Kidney epithelial cell (primary cell): ENCODE results near the gene MAP3K3. TPM values are rescaled to one million over a fixed set of nuclear protein-coding genes. Genes with fewer than 3 reads are reported as not detected.

Source experiments
- DNase-seq: peaks from one replicate; pipeline ENCODE4 v3.0.0-alpha.2; 2010; ENCODE audit warnings: low read depth
- H3K27me3 ChIP-seq: 2 replicates; pipeline ENCODE4 v1.6.0; 2011; ENCODE audit warnings: low read length; ENCODE audit not compliant: control insufficient read depth, insufficient read depth
- H3K36me3 ChIP-seq: 2 replicates; pipeline ENCODE4 v1.5.1; 2011; ENCODE audit warnings: low read length; ENCODE audit not compliant: control insufficient read depth, insufficient read depth
- H3K4me3 ChIP-seq: 2 replicates; pipeline ENCODE4 v1.5.1; 2011; ENCODE audit warnings: low read depth, mild to moderate bottlenecking, control low read depth, low read length
- CTCF ChIP-seq: IDR thresholded peaks from 2 replicates; pipeline ENCODE4 v1.5.1; 2011; ENCODE audit warnings: mild to moderate bottlenecking, moderate library complexity, low read length, control low read depth, inconsistent platforms; ENCODE audit not compliant: insufficient read depth, poor library complexity, severe bottlenecking
- total RNA-seq: library from RNA; depleted of rRNA; stranded (reverse); fragments of >200 nt; gene quantifications from 2 replicates; pipeline ENCODE4 v1.2.3, GENCODE V29; 2015

The MAP3K3 gene
- total RNA-seq, 1 donor from 2014 or later, result 19.8 TPM

- DNase-seq, result no peak
- Histone ChIP-seq H3K27me3 (no peaks in the 10 kb centered on the region), H3K4me3 (no peak overlapping the region), H3K36me3 (no peaks in the 10 kb centered on the region)
- TF ChIP-seq CTCF, result no peak
These were observed 17.8 kb downstream of the MAP3K3 start for GRCh38 chr17:63640038-63640437.

GRCh38 chr17:63641692-63642448, 19.7 kb downstream of the MAP3K3 start:
- Histone ChIP-seq H3K27me3 (no peaks in the 10 kb centered on the region), H3K36me3 (no peaks in the 10 kb centered on the region), H3K4me3 (no peak overlapping the region)
- no peak for DNase-seq
- TF ChIP-seq CTCF, result no peak

GRCh38 chr17:63644846-63645245, 22.6 kb downstream of the MAP3K3 start:
- Histone ChIP-seq H3K36me3 (no peaks in the 10 kb centered on the region), H3K4me3 (no peak overlapping the region), H3K27me3 (no peaks in the 10 kb centered on the region)
- no peak for DNase-seq
- TF ChIP-seq CTCF, result no peak

DNA sequence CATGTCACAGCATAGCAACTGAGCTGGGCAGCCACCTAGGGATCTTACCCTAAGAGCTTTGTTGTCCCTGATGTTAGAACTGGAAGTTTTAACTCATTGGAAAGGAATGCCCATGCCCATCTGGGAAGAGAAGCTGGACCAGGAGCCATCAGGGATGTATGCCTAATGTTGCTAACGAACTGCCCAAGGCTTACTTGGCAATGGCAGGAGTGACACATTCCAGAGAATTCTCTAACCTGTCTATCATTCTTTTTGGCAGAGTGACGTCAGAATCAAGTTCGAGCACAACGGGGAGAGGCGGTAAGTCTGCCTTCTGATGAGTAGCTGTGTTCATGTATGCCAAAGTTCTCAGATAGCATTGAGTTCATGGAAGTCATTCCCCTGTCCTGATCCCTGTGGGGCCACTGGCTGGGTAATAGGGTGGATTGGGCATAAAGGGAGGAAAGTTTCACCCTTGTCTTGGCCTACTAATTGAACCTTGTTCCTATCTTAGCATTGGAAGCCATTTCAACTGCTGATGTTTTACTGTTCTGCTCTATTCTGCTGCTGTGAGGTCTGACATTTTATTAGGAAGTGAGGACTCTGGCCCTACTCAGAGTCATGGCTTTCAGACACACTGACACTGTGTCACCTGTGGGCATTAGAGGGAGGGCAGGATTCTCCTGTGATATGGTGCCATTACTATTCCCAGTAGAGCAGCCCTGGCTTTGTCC, 23.7 kb downstream of the MAP3K3 start:
- DNase-seq, result no peak
- no peak for TF ChIP-seq CTCF
- Histone ChIP-seq H3K4me3 (no peak overlapping the region), H3K36me3 (no peaks in the 10 kb centered on the region), H3K27me3 (no peaks in the 10 kb centered on the region)

- DNase-seq, result no peak
- no peak for TF ChIP-seq CTCF
- Histone ChIP-seq H3K36me3 (no peaks in the 10 kb centered on the region), H3K27me3 (no peaks in the 10 kb centered on the region), H3K4me3 (no peak overlapping the region)
These were observed 24.2 kb downstream of the MAP3K3 start for GRCh38 chr17:63646488-63646806.
